ENCODE results near the gene ANKRD7.

DNA sequence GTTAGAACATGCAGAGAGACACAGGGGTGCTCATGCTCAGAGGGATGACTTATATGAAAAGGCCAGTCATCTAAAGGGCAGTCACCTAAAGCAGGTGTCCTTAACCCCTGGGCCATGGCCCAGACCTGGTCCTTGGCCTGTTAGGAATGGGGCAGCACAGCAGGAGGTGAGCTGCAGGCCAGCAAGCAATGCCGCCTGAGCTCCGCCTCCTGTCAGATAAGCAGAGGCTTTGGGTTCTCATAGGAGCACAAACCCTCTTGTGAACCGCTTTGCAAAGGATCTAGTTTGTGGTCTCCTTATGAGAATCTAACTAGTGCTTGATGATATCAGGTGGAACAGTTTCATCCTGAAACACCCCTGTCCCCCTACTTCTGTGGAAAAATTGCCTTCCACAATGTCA, 14.5 kb downstream of the ANKRD7 start:
- TF ChIP-seq, protein P1, sequence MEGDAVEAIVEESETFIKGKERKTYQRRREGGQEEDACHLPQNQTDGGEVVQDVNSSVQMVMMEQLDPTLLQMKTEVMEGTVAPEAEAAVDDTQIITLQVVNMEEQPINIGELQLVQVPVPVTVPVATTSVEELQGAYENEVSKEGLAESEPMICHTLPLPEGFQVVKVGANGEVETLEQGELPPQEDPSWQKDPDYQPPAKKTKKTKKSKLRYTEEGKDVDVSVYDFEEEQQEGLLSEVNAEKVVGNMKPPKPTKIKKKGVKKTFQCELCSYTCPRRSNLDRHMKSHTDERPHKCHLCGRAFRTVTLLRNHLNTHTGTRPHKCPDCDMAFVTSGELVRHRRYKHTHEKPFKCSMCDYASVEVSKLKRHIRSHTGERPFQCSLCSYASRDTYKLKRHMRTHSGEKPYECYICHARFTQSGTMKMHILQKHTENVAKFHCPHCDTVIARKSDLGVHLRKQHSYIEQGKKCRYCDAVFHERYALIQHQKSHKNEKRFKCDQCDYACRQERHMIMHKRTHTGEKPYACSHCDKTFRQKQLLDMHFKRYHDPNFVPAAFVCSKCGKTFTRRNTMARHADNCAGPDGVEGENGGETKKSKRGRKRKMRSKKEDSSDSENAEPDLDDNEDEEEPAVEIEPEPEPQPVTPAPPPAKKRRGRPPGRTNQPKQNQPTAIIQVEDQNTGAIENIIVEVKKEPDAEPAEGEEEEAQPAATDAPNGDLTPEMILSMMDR (IDR thresholded peaks at IDR 0.05): no peak
- TF ChIP-seq POLR2A (IDR thresholded peaks at IDR 0.05): no peak
